HepG2 (cell line): ENCODE data around the gene MECR.

ENCODE experiments used
- POLR2A ChIP-seq, 2 experiments: IDR thresholded peaks; 2 replicates each; pipeline ENCODE4 v1.6.1; 2011; ENCODE audit warnings: low read depth in 2 of 2, low read length in 2 of 2, mild to moderate bottlenecking in 1 of 2, moderate library complexity in 1 of 2; ENCODE audit not compliant: insufficient read depth in 1 of 2
- TF ChIP-seq, protein P1 (sequence below): sonication (generic); formaldehyde crosslinking; IDR thresholded peaks from 2 replicates; pipeline ENCODE4 v1.5.0; 2020; ENCODE audit warnings: mild to moderate bottlenecking, missing genetic modification reagents, moderate library complexity

DNA sequence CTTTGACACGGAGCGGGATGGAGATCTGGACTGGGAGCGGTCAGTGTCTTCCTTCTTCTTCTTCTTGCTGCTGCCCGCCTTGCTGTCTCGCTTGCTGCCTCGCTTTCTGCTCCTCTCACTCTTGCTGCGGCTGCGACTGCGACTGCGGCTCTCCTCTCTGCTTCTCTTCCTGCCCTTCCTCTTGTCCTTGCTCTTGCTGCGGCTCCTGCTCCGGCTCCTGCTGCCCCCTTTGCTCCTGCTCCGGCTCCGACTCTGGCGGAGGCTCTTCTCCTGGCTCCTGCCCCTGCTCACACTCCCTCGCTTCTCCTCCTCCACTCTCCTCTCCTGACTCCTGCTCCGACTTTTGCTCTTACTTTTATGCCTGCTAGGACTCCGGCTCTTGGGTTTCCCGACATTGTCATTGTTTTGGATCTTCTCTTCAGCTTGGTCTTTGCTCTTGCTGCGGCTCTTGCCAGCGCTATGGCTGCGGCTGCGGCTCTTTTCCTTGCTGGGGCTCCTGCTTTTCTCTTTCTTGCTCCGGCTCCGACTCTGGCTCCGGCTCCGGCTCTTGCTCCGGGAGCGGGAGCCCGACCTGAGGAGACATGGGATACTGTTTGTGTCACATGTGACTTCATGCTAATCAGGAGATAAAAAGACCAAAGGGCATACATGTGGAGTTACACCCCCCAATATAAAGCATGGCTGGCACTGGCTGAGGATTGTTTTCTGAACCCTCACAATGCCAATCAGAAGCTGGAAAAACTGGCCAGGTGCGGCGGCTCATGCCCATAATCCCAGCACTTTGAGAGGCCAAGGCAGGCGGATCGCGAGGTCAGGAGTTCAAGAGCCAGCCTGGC lies 81.9 kb downstream of the MECR start:
- TF ChIP-seq POLR2A (IDR thresholded peaks at IDR 0.05; ENCODE audit: insufficient read depth in 1 of 2, low read depth in 2 of 2, low read length in 2 of 2) = no peak
- TF ChIP-seq, protein P1, sequence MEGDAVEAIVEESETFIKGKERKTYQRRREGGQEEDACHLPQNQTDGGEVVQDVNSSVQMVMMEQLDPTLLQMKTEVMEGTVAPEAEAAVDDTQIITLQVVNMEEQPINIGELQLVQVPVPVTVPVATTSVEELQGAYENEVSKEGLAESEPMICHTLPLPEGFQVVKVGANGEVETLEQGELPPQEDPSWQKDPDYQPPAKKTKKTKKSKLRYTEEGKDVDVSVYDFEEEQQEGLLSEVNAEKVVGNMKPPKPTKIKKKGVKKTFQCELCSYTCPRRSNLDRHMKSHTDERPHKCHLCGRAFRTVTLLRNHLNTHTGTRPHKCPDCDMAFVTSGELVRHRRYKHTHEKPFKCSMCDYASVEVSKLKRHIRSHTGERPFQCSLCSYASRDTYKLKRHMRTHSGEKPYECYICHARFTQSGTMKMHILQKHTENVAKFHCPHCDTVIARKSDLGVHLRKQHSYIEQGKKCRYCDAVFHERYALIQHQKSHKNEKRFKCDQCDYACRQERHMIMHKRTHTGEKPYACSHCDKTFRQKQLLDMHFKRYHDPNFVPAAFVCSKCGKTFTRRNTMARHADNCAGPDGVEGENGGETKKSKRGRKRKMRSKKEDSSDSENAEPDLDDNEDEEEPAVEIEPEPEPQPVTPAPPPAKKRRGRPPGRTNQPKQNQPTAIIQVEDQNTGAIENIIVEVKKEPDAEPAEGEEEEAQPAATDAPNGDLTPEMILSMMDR (CRISPR knock-in tag) = no peak
